ENCODE data around the gene MZF1.
"Not testable (repeated sequence)": the region's sequence is repeated elsewhere in the genome, so short reads cannot be mapped to it uniquely, and the experiment has no call there.

MZF1 gene

GRCh38 chr19:58572818-58573657, at the start of gene MZF1:
Gene MZF1, minus strand, starts transcription at chr19:58573335. Its CDS starts 1,946 bp downstream, at chr19:58571389.
- DNase-seq, result peak; percentile 100

DNA sequence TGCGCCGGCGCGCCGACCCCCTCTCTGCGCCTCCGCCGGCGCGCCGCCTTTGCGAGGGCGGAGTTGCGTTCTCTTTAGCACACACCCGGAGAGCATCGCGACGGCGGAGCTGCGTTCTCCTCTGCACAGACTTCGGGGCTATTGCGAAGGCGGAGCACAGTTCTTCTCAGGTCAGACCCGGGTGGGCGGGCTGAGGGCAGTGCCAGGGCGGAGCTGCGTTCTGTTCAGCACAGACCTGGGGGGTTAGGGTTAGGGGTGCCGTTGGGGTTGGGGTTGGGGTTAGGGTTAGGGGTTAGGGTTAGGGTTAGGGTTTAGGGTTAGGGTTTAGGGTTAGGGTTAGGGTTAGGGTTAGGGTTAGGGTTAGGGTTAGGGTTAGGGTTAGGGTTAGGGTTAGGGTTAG, 34.1 kb upstream of the MZF1 start:
- DNase-seq, result peak; percentile 21

DNA sequence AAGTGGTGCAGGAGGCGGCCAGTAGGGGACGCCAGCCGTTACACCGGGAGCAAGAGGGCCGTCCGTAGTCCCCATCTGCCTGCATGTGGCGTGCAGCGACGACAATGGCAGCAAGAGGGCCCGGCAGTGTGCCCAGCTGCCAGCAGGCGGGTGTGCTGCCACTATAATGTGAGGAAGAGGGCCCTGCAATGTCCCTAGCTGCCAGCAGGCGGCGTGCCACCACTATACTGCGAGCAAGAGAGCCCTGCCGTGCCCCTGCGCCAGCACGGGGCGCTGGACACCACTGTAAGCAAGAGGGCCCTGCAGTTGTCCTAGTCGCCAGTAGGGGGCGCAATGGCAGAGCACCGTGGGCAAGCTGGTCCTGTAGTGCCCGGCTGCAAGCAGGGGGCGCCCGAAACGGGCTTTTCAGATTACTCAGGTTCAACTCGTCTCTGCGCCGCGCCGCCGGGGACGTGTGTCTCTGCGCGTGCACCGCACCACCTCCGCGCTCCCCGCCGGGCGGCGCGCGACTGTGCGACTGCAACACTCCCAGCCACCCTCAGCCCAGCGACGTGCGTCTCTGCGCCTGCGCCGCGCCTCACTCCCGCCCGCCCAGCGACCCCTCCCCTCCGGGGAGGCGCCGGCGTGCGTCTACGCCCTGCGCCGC, 33.2 kb upstream of the MZF1 start:
- not testable (repeated sequence) for DNase-seq

DNA sequence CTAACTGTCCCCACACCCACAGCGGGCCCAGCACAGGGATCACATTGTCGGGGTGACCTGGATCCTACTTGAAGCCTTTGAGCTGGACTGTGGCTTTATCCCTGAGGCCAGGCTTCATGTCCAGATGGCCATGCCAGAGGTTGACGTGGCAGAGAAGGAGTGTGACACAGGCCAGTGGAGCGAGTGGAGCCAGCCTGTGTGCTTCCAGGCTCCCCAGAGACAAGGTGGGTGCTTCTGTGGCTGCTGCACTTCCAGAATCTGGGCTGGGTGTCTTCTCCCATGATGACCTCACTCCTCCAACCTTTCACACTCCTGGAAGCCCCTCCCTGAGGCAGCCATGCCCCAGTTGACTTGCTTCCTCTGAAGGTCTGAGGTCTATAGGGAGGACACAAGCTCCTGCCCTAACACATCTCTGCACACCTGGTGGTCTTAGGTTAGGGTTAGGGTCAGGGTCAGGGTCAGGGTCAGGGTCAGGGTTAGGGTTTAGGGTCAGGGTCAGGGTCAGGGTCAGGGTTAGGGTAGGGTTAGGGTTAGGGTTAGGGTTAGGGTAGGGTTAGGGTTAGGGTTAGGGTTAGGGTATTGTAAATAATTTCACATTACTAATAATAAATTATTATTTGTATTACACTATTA, 13.1 kb upstream of the MZF1 start:
- DNase-seq, result no peak

- no peak for DNase-seq
Measured at GRCh38 chr19:58585442-58586132, 12.5 kb upstream of the MZF1 start.

GRCh38 chr19:58584498-58585441, 11.6 kb upstream of the MZF1 start:
- peak; percentile 16 for DNase-seq

GRCh38 chr19:58582985-58583384, 9.8 kb upstream of the MZF1 start:
- DNase-seq, result no peak

DNA sequence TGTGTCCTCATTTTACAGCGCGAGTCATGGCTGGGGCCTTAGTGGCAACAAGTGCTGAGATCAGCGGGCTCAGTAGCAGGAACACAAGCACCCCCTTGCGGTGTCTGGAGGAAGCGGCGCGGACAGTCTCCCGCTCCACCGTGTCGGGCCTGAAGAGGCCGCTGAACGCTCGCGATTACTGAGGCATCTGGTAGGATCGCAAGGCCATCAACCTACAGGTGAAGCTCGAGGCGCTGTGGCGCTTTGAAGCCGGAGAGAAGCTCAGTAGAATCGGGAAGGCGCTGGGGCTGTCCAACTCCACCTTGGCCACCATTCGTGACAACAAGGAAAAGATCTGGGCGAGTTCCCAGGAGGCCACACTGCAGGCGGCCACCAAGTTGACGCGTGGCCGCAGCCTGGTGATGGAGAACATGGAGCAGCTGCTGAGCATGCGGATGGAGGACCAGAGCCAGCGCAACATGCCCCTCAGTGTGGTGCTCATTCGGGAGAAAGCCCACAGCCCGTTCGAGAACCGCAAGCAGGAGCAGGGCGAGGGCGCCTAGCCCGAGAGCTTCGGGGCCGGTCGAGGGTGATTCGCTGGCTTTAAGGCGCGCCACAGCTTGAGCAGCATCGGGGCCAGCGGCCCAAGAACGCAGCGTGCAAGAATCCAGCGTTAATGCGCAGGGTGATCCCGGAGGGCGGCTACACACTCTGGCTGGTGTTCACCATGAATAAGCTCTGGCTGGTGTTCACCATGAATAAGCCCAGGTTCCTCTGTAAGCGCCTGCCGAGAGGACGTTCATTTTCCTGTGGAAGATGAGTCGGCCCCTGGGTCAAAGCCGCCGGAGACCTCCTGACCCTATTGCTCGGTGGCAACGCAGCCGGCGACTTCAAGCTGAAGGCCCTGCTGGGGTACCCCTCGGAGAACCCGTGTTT, 8.3 kb upstream of the MZF1 start:
- DNase-seq, result peak; percentile 91

- DNase-seq, result no peak
Measured at GRCh38 chr19:58579473-58580142, 6.5 kb upstream of the MZF1 start.

GRCh38 chr19:58578012-58578925, 5.1 kb upstream of the MZF1 start:
- no peak for DNase-seq

GRCh38 chr19:58577581-58577980, 4.4 kb upstream of the MZF1 start:
- not testable (repeated sequence) for DNase-seq

DNA sequence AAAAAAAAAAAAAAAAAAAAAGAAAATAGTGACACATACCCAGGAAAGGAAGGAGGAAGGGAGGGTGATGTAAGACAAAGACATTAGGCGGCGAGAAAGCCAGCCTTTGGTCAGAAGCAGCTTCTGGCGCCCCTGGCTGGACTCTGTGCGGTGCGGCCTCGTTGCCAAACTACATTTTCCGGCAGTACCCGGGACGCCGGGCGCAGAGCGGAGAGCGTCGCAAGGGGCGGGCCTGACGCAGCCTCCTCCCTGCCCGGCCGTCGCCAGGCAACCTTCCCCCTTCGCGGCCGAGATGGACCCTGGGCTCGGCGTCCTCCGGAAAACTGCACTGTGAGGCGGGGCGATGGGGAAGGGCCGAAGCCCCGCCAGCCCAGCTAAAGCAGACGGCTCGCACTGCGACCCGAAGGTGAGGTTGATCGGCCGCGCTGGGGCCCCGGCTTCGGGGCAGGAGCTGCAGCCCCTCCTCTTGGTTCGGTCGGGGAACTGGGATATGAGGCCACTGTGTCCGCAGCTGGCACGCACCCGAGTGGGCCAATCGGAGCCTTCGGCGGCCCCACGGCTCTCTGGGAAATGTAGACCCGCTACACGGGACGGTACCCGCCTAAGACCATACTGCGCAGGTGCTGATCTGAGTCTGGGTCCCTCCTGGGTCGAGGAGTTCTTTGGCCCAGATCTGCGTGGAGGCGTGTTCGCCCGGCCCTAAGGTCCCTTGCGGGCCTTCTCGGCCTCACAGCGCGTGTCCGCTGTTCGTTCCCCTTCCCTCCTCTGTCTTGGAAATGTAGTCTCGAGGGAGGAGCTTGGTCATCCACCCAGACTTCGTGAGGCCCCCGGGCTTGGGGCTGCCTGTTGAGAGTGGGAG, 2.3 kb upstream of the MZF1 start:
- peak; percentile 94 for DNase-seq

- no peak for DNase-seq
Measured at GRCh38 chr19:58573658-58574164, 576 bp upstream of the MZF1 start.

- no peak for DNase-seq
Measured at GRCh38 chr19:58572026-58572817, 913 bp downstream of the MZF1 start.

DNA sequence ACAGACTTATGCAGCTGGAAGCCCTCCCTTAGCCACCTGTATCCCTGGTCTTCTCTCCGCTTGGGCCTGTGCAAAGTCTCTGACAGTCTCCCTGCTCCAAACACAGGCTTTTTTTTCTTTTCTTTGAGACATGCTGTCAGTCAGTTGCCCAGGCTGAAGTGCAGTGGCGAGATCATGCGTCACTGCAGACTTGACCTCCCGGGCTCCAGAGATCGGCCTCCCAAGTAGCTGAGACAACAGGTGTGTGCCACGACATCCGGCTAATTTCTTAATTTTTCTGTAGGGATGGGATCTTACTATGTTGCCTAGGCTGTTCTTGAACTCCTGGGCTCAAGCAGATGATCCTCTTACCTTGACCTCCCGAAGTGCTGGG, 1.6 kb downstream of the MZF1 start:
- no peak for DNase-seq

DNA sequence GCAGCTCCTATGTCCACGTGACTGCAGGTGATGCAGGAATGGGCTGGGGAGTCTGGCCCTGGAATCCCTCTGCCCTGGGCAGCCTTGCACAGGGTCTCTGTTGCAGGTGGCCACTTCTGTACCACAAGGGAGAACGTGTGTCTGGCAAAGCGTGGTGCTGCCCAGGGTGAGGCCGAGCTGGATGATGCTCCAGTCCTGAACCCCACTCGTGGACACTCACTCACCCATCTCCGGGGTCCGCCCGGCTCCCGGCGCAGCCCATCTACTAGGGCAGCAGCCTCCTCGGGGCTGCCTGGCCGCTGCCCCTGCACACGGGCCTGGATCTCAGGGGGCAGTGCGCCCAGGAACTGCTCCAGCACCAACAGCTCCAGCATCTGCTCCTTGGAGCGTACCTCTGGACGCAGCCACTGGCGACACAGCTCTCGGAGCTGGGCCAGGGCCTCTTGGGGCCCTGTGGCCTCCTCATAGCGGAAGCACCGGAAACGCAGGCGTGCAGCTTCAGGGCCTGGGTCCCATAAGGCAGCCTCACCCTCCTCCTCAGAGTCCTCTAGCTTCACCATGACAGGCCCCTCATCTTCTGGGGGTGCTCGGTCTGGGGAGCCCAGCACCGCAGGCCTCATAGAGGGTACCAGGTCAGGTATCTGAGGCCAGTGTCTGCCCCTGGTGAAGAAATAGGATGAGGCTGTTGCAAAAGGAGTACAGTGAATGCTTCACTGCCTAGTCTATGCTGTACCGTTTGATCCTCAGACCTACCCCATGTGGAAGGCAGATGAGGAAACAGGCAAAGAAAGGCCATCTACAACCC, 2.2 kb downstream of the MZF1 start:
- DNase-seq, result no peak
